ENCODE data around the gene SUPT3H.
A peak's percentile ranks its signal among the peaks of the same experiment; 100 is the strongest.
"Not testable (repeated sequence)": the region's sequence is repeated elsewhere in the genome, so short reads cannot be mapped to it uniquely, and the experiment has no call there.

Gene SUPT3H

GRCh38 chr6:45314146-45314545, 63.6 kb downstream of the SUPT3H start:
- no peak for DNase-seq

- DNase-seq: peak; percentile 51
Observed at GRCh38 chr6:45310118-45310788, 67.5 kb downstream of the SUPT3H start.

DNA sequence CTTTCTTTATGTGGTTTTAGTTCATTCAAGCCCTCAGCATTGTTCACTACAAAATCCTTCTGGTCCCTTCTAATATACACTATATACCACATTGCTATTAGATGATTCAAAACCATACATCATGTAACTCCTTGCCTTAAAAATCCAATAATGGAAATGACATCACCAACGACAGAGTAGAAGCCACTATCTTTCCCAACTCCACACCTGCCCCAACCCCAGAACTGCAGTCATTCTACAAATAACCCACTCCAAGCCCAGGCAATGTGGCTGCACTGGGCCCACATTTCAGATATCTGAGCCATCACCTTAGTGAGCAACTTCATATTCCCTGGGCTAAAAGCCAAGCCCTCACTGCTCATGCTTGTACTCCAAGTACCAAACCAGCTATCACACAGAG, 72.2 kb downstream of the SUPT3H start:
- no peak for DNase-seq

- DNase-seq: no peak
Observed at GRCh38 chr6:45302832-45303231, 74.9 kb downstream of the SUPT3H start.

DNA sequence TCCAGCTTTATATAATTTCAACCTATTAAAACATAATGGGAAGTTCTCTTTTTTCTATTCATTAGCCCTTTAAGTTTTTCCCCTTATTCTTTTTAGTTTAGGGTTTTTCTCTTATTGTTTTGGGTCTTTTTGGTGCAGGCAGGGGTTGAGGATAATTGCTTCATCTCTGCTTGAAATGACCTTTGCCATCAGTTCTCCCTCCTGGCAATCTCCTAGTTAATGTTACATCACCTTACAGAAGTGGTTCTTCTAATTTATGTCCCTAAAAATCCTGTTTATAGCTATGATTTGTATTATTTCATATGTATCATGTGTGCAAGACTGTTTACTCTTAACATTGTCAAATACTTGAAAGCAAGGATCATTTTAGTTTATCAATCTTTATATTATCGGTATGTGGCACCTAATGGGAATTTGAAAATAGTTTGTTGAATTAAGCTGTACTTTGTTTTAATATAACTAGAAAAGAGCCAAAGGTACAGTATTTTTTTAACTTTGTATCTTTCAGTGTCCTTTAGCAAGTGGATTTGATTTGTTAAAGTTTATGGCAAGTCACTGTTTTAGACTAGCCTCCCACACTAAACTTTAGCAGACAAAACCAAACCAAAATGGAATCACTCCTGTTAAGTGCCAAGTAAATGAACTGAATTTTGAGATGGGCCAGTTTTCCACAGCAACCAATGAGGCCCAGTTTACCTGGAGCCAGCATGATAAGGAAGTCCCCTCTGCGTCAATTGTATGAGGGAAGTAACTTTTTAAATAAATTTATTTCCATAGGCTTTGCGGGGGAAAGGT, 76.2 kb downstream of the SUPT3H start:
- no peak for DNase-seq

- no peak for DNase-seq
Observed at GRCh38 chr6:45300736-45301135, 77.0 kb downstream of the SUPT3H start.

- no peak for DNase-seq
Observed at GRCh38 chr6:45299096-45299581, 78.6 kb downstream of the SUPT3H start.

GRCh38 chr6:45297320-45297719, 80.4 kb downstream of the SUPT3H start:
- no peak for DNase-seq

GRCh38 chr6:45294065-45294701, 83.6 kb downstream of the SUPT3H start:
- peak; percentile 10 for DNase-seq

GRCh38 chr6:45293306-45293705, 84.4 kb downstream of the SUPT3H start:
- peak; percentile 33 for DNase-seq

- DNase-seq: no peak
Observed at GRCh38 chr6:45289751-45290514, 87.8 kb downstream of the SUPT3H start.

GRCh38 chr6:45286707-45287106, 91.0 kb downstream of the SUPT3H start:
- DNase-seq: not testable (repeated sequence)

DNA sequence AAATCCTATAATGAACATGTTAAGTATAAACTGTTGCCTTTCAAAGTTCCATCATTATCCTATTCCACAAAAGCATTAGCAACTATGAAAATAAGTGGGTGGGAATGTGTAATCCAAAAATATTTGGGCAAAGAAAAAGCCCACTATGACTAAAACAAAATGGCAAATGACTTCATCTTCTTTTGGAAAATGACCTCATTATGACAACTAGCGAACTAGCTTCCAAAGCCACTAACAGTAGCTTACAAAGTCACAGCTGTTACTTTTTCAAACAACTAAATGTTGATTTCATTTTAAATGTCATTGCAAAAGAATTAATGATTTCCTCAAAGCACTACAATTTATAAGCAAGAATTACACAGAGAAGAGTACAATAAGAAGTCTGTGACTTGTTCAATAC, 99.4 kb downstream of the SUPT3H start:
- DNase-seq: no peak

DNA sequence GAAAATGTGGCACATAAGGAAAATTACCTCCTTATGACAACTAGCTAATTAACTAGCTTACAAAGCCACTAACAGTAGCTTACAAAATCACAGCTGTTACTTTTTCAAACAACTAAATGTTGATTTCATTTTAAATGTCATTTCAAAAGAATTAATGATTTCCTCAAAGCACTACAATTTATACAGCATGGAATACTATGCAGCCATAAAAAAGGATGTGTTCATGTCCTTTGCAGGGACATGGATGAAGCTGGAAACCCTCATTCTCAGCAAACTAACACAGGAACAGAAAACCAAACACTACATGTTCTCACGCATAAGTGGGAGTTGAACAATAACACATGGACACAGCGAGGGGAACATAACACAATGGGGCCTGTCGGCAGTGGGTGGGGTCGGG, 100.0 kb downstream of the SUPT3H start:
- DNase-seq: not testable (repeated sequence)

- DNase-seq: no peak
Observed at GRCh38 chr6:45275358-45275757, 102.4 kb downstream of the SUPT3H start.

GRCh38 chr6:45272626-45273025, 105.1 kb downstream of the SUPT3H start:
- DNase-seq: no peak

- no peak for DNase-seq
Observed at GRCh38 chr6:45265246-45265645, 112.5 kb downstream of the SUPT3H start.

DNA sequence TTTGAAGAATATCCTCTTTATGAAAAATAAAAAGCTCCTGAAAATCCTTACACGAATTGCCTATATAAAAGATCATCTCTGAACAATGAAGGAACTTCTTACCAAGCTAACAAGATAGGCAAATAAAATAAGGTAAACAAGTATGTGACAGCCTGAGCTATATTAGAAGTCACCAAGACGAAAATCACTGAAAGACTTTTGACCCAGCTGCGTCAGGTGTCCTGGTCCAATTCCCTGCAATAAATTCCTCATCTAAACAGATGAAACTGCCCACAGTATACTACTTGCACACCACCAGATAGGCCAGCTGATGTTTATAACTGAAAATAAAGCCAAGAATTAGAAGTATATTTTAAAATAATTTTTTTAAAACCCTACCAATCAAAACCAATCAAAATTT, 117.0 kb downstream of the SUPT3H start:
- DNase-seq: no peak

GRCh38 chr6:45256697-45257695, 120.7 kb downstream of the SUPT3H start:
- DNase-seq: no peak

GRCh38 chr6:45255434-45255833, 122.3 kb downstream of the SUPT3H start:
- DNase-seq: no peak

DNA sequence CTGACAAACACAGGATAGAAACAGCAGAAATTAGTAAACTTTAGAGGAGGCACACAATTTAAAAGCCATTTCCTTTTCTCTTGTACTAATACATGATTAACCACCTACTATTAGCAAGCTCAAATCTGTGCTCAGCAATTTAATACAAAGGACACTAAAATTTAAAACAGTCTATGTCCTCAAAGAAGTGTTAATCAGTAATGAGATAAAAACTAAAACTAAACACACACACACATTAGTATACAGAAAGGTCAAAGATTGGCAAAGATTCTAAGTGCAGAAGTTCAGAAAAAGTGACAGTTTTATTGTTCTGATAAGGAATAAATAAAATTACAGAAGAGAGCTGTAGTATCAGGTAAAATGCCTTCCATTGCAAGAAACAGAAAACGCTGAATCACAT, 123.5 kb downstream of the SUPT3H start:
- DNase-seq: no peak

DNA sequence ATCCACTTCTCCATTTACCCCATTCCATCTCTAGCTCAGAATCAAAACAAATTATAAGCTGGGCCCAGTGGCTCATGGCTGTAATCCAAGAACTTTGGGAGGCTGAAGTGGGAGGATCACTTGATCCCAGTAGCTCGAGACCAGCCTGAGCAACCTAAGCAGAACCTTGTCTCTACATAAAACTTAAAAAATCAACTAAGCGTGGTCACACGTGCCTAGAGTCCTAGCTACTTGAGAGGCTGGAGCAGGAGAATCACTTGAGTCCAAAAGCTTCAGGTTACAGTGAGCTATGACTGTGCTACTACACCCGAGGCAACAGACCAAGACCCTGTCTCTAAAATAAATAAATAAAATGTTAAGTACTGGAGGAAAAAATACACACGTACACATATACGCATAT, 124.3 kb downstream of the SUPT3H start:
- DNase-seq: no peak

Measured in CD4-positive, alpha-beta T cell treated with Interleukin-4 for 4 hours (primary cell).